Measurements from ENCODE around the gene NXPE4. TPM values are rescaled to one million over a fixed set of nuclear protein-coding genes. Genes with fewer than 3 reads are reported as not detected.
"Not testable (repeated sequence)": the region's sequence is repeated elsewhere in the genome, so short reads cannot be mapped to it uniquely, and the experiment has no call there.

The NXPE4 gene
- total RNA-seq, 3 donors from 2014 or later = not detected

DNA sequence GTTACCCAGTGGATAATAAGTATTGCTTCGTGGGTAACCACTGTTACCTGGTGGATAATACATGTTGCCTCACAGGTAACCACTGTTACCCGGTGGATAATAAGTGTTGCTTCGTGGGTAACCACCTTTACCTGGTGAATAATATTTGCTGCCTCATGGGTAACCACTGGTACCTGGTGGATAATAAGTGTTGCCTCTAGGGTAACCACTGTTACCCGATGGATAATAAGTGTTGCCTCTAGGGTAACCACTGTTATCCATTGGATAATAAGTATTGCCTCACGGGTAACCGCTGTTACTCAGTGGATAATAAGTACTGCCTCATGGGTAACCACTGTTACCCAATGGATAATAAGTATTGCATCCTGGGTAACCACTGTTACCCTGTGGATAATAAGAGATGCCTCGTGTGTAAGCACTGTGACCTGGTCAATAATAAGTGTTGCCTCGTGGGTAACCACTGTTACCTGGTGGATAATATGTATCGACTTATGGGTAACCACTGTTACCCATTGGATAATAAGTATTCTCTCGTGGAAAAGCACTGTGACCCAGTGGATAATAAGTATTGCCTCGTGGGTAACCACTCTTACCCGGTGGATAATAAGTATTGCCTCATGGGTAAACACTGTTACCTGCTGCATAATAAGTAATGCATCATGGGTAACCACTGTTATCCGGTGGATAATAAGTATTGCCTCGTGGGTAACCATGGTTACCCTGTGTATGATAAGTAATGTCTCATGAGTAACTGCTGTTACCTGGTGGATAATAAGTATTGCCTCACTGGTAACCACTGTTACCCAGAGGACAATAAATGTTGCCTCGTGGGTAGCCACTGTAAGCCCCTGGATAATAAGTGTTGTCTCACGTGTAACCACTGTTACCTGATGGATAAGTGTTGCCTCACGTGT lies 20.1 kb upstream of the NXPE4 start:
- no peaks in the 10 kb centered on the region for H3K36me3 Mint-ChIP-seq (ENCODE audit: insufficient read depth)
- ATAC-seq = no peak
- DNase-seq = no peak
- no peaks in the 10 kb centered on the region for H3K27me3 Mint-ChIP-seq (ENCODE audit: low read depth)
- no peaks in the 10 kb centered on the region for H3K4me1 Mint-ChIP-seq (ENCODE audit: low read depth)
- no peaks in the 10 kb centered on the region for H3K9me3 Mint-ChIP-seq
- H3K4me3 Mint-ChIP-seq = no peak overlapping the region

DNA sequence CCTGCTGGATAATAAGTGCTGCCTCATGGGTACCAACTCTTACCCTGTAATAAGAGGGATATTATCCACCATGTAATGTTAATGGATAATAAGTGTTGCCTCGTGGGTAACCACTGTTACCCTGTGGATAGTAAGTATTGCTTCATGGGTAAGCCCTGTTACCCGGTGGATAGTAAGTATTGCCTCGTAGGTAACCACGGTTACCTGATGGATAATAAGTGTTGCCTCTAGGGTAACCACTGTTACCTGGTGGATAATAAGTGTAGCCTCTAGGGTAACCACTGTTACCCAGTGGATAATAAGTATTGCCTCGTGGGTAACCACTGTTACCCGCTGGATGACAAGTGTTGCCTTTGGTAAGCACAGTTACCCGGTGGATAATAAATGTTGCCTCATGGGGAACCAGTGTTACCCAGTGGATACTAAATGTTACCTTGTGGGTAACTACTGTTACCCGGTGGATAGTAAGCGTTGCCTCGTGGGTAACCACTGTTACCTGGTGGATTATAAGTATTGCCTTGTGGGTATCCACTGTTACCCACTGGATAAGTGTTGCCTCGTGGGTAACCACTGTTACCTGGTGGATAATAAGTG lies 18.6 kb upstream of the NXPE4 start:
- no peak for DNase-seq

DNA sequence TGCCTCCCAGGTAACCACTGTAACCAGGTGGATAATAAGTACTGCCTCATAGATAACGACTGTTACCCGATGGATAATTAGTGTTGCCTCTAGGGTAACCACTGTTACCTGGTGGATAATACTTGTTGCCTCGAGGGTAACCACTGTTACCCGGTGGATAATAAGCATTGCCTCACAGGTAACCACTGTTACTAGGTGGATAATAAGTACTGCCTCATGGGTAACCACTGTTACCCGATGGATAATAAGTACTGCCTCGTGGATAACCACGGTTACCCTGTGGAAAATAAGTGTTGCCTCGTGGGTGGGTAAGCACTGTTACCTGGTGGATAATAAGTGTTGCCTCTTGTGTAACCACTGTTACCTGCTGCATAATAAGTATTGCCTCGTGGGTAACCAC lies 17.5 kb upstream of the NXPE4 start:
- ATAC-seq; DNase-seq; H3K4me1 Mint-ChIP-seq (ENCODE audit: low read depth); H3K9me3 Mint-ChIP-seq; H3K4me3 Mint-ChIP-seq; H3K27me3 Mint-ChIP-seq (ENCODE audit: low read depth); H3K36me3 Mint-ChIP-seq (ENCODE audit: insufficient read depth): not testable (repeated sequence)

More for the DNA sequence above, 18.6 kb upstream of the NXPE4 start:
- no peaks in the 10 kb centered on the region for H3K36me3 Mint-ChIP-seq (ENCODE audit: insufficient read depth)
- H3K27me3 Mint-ChIP-seq (ENCODE audit: low read depth) = no peaks in the 10 kb centered on the region
- ATAC-seq = no peak
- H3K9me3 Mint-ChIP-seq = no peaks in the 10 kb centered on the region
- no peaks in the 10 kb centered on the region for H3K4me1 Mint-ChIP-seq (ENCODE audit: low read depth)
- no peak overlapping the region for H3K4me3 Mint-ChIP-seq

DNA sequence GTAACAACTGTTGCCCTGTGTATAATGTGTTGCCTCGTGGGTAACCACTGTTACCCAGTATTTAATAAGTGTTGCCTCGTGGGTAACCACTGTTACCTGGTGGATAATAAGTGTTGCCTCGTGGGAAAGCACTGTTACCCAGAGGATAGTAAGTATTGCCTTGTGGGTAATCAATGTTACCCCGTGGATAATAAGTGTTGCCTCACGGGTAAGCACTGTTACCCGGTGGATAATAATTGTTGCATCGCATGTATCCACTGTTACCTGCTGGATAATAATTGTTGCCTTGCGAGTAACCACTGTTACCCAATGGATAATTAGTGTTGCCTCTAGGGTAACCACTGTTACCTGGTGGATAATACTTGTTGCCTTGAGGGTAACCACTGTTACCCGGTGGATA lies 17.1 kb upstream of the NXPE4 start:
- H3K27me3 Mint-ChIP-seq (ENCODE audit: low read depth) = no peaks in the 10 kb centered on the region
- no peak overlapping the region for H3K4me3 Mint-ChIP-seq
- no peaks in the 10 kb centered on the region for H3K4me1 Mint-ChIP-seq (ENCODE audit: low read depth)
- H3K9me3 Mint-ChIP-seq = no peaks in the 10 kb centered on the region
- ATAC-seq = no peak
- no peak for DNase-seq
- no peaks in the 10 kb centered on the region for H3K36me3 Mint-ChIP-seq (ENCODE audit: insufficient read depth)

GRCh38 chr11:114612199-114612598 lies 16.6 kb upstream of the NXPE4 start:
- H3K36me3 Mint-ChIP-seq (ENCODE audit: insufficient read depth); ATAC-seq; DNase-seq; H3K27me3 Mint-ChIP-seq (ENCODE audit: low read depth); H3K4me3 Mint-ChIP-seq; H3K4me1 Mint-ChIP-seq (ENCODE audit: low read depth); H3K9me3 Mint-ChIP-seq: not testable (repeated sequence)

DNA sequence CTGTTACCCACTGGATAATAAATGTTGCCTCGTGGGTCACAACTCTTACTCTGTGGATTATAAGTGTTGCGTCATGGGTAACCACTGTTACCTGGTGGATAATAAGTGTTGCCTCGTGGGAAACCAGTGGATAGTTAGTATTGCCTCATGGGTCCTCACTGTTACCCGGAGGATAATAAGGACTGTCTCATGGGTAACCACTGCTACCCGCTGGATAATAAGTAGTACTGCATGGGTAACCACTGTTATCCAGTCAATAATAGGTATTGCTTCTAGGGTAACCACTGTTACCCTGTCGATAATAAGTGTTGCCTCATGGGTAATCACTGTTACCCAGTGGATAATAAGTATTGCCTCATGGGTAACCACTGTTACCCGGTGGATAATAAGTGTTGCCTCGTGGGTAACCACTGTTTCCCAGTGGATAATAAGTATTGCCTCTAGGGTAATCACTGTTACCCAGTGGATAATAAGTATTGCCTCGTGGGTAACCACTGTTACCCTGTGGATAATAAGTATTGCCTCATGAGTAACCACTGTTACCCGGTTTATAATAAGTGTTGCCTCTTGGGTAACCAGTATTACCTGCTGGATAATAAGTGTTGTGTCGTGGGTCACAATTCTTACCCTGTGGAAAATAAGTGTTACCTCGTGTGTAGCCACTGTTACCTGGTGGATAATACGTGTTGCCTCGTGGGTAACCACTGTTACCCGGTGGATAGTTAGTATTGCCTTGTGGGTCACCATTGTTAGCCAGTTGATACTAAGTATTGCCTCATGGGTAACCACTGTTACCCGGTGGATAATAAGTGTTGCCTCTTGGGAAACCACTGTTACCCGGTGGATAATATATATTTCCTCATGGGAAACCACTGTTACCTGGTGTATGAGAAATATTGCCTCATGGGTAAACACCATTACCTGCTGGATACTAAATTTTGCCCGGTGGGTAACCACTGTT lies 15.7 kb upstream of the NXPE4 start:
- no peak for DNase-seq
- no peak for ATAC-seq
- Mint-ChIP-seq H3K9me3 (no peaks in the 10 kb centered on the region), H3K4me1 (ENCODE audit: low read depth) (no peaks in the 10 kb centered on the region), H3K27me3 (ENCODE audit: low read depth) (no peaks in the 10 kb centered on the region), H3K36me3 (ENCODE audit: insufficient read depth) (no peaks in the 10 kb centered on the region), H3K4me3 (no peak overlapping the region)

DNA sequence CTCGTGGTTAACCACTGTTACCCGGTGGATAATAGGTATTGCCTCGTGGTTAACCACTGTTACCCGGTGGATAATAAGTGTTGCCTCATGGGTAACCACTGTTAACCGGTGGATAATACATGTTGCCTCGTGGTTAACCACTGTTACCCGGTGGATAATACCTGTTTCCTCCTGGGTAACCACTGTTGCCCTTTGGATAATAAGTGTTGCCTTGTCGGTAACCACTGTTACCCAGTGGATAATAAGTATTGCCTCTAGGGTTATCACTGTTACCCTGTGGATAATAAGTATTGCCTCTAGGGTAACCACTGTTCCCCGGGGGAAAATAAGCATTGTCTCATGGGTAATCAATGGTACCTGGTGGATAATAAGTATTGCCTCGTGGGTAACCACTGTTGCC lies 15.0 kb upstream of the NXPE4 start:
- H3K9me3 Mint-ChIP-seq = no peaks in the 10 kb centered on the region

DNA sequence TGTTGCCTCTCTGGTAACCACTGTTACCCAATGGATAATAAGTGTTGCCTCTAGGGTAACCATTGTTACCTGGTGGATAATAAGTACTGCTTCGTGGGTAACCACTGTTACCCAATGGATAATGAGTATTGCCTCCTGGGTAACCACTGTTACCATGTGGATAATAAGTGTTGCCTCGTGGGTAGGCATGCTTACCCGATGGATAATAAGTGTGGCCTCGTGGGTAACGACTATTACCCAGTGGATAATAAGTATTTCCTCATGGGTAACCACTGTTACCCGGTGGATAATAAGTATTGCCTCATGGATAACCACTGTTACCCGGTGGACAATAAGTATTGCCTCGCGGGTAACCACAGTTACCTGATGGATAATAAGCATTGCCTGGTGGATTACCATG lies 13.8 kb upstream of the NXPE4 start:
- DNase-seq (no peak), ATAC-seq (no peak)
- Mint-ChIP-seq H3K9me3 (no peaks in the 10 kb centered on the region), H3K4me1 (ENCODE audit: low read depth) (no peaks in the 10 kb centered on the region), H3K36me3 (ENCODE audit: insufficient read depth) (no peaks in the 10 kb centered on the region), H3K4me3 (no peak overlapping the region), H3K27me3 (ENCODE audit: low read depth) (no peaks in the 10 kb centered on the region)

More for the DNA sequence above, 15.0 kb upstream of the NXPE4 start:
- Mint-ChIP-seq H3K4me1 (ENCODE audit: low read depth) (no peaks in the 10 kb centered on the region), H3K4me3 (no peak overlapping the region), H3K36me3 (ENCODE audit: insufficient read depth) (no peaks in the 10 kb centered on the region), H3K27me3 (ENCODE audit: low read depth) (no peaks in the 10 kb centered on the region)
- DNase-seq = no peak
- no peak for ATAC-seq

- not testable (repeated sequence) for DNase-seq; H3K4me1 Mint-ChIP-seq (ENCODE audit: low read depth); H3K4me3 Mint-ChIP-seq; ATAC-seq; H3K36me3 Mint-ChIP-seq (ENCODE audit: insufficient read depth); H3K27me3 Mint-ChIP-seq (ENCODE audit: low read depth); H3K9me3 Mint-ChIP-seq
Observed at GRCh38 chr11:114608605-114609004, 13.0 kb upstream of the NXPE4 start.

GRCh38 chr11:114607753-114608459 lies 12.3 kb upstream of the NXPE4 start:
- H3K4me1 Mint-ChIP-seq (ENCODE audit: low read depth) = no peaks in the 10 kb centered on the region
- no peaks in the 10 kb centered on the region for H3K27me3 Mint-ChIP-seq (ENCODE audit: low read depth)
- H3K4me3 Mint-ChIP-seq = no peak overlapping the region
- DNase-seq (no peak), ATAC-seq (no peak)
- H3K9me3 Mint-ChIP-seq = no peaks in the 10 kb centered on the region
- no peaks in the 10 kb centered on the region for H3K36me3 Mint-ChIP-seq (ENCODE audit: insufficient read depth)

DNA sequence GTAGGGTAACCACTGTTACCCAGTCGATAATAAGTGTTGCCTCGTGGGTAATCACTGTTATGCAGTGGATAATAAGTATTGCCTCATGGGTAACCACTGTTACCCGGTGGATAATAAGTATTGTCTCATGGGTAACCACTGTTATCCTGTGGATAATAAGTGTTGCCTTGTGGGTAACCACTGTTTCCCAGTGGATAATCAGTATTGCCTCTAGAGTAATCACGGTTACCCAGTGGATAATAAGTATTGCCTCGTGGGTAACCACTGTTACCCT lies 11.2 kb upstream of the NXPE4 start:
- not testable (repeated sequence) for H3K4me3 Mint-ChIP-seq; H3K36me3 Mint-ChIP-seq (ENCODE audit: insufficient read depth); ATAC-seq; DNase-seq; H3K27me3 Mint-ChIP-seq (ENCODE audit: low read depth); H3K4me1 Mint-ChIP-seq (ENCODE audit: low read depth); H3K9me3 Mint-ChIP-seq

- no peaks in the 10 kb centered on the region for H3K36me3 Mint-ChIP-seq (ENCODE audit: insufficient read depth)
- no peak overlapping the region for H3K4me3 Mint-ChIP-seq
- ATAC-seq (no peak), DNase-seq (no peak)
- H3K9me3 Mint-ChIP-seq = no peaks in the 10 kb centered on the region
- no peaks in the 10 kb centered on the region for H3K4me1 Mint-ChIP-seq (ENCODE audit: low read depth)
- H3K27me3 Mint-ChIP-seq (ENCODE audit: low read depth) = no peaks in the 10 kb centered on the region
Observed at GRCh38 chr11:114606003-114606801, 10.6 kb upstream of the NXPE4 start.

GRCh38 chr11:114605370-114605769 lies 9.8 kb upstream of the NXPE4 start:
- no peaks in the 10 kb centered on the region for H3K36me3 Mint-ChIP-seq (ENCODE audit: insufficient read depth)
- no peak overlapping the region for H3K4me3 Mint-ChIP-seq

More at GRCh38 chr11:114605370-114605769, 9.8 kb upstream of the NXPE4 start:
- no peaks in the 10 kb centered on the region for H3K27me3 Mint-ChIP-seq (ENCODE audit: low read depth)
- DNase-seq = no peak
- H3K4me1 Mint-ChIP-seq (ENCODE audit: low read depth) = no peaks in the 10 kb centered on the region
- no peak for ATAC-seq
- H3K9me3 Mint-ChIP-seq = no peaks in the 10 kb centered on the region

Measured in activated T-cell treated with anti-CD3 and anti-CD28 coated beads, Interleukin-2, amount 50 U/mL, for 4 hours (primary cell).